ENCODE results near the gene KCNG3. TPM values are rescaled to one million over a fixed set of nuclear protein-coding genes. Genes with fewer than 3 reads are reported as not detected.
A peak's percentile ranks its signal among the peaks of the same experiment; 100 is the strongest.

KCNG3 gene
- total RNA-seq, 1 donor from 2014 or later, result 0.15 TPM

DNA sequence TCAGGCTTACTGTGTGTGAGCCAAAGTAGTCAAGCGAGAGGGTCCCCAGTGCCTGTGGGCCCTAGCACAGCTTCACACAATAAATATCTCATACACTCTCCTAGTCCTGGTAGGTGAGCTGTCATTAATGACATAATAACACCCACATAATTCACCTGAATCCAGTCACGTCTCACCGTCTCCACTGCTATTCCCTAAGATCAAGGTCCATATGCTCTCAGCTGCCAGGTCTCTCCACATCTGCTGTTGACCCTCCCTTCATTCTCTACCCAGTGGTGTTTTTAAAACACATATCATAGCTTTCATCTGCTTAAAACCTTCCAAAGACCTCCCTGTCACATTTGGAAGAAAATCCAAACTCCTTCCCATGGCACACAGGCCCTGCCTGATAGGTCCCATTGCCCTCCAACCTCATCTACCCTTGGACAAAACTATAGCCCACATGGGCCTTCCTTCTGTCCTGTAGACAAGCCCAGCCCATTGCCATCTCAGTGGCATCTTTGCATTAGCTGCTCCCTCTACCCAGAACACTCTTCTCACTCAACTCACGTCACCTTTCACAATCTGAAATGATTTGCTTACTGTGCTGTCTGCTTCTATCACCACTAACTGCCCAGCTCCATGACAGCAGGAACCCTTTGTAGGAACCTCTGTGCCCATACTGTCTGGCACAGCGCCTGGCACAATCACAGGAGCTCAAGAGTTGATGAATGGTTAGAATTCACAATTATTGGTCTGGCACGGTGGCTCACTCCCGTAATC, 7.5 kb downstream of the KCNG3 start:
- DNase-seq (ENCODE audit: low read depth), result no peak

DNA sequence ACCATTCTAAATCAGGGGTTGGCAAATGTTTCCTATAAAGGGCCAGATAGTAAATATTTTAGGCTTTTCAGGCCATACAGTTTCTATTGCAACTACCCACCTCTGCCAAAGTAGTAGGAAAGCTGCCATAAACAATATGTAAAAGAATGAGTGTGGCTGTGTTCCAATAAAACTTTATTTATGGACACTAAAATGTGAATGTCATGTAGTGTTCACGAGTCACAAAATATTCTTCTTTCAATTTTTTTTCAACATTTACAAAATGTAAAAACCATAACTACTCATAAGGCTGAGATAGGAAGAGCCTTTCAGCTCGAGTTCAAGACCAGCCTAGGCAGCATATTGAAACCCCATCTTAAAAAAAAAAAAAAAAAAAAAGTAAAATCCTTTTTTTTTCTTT, 13.4 kb downstream of the KCNG3 start:
- no peak for DNase-seq (ENCODE audit: low read depth)

DNA sequence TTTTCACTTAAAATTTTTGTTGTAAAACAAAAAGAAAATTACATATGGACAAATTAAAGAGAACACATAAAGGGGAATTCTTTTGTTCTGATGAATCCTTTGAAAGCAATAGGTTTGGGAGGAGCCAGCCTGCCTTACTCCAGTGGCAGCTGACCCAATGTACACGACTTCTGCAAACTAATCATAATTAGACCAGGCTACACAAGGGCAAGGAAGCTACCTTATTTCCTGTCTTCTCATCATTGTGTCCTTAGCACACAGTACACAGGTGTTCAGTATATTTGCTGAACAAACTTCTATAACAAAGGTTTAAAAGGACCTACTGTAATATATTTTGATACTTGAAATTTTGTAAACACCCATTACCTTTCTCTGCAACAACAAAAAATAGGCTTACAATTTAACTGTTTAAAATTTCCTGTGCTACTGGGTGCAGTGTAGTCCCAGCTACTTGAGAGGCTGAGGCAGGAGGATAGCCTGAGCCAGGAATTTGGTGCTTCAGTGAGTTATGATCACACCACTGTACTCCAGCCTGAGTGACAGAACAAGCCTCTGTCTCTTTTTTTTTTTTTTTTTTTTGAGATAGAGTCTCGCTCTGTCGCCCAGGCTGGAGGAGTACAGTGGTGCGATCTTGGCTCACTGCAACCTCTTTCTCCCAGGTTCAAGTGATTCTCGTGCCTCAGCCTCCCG, 18.9 kb downstream of the KCNG3 start:
- no peak for DNase-seq (ENCODE audit: low read depth)

DNA sequence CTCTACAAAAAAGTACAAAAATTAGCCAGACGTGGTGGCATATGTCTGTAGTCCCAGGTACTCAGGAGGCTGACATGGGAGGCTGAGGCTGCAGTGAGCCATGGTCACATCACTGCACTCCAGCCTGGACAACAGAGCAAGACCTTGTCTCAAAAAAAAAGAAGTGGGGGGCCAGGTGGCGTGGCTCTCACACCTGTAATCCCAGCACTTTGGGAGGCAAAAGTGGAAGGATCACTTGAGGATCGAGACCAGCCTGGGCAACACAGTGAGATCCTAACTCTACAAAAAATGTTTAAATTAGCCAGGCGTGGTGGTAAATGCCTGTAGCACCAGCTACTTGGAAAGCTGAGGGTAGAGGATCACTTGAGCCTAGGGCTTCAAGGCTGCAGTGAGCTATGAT, 23.1 kb downstream of the KCNG3 start:
- DNase-seq (ENCODE audit: low read depth), result no peak

DNA sequence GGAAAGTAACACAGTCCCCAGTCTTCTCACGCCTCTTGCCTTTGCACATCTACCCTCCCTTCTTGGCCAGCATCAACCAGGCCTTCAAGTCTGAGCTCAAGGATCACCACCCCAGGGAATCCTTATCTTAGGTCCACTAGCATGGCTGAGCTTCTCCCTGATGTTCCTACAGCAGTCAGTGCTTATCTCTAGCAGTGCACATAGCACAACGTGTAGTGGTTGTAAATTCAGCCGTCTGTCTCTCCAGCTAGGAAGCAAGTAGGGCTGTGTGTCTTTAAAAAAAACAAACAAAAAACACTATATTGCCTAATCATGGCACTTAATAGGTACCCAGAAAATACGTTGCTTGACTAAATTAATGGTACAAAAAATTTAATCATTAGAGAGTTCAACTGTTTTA, 29.2 kb downstream of the KCNG3 start:
- no peak for DNase-seq (ENCODE audit: low read depth)

DNA sequence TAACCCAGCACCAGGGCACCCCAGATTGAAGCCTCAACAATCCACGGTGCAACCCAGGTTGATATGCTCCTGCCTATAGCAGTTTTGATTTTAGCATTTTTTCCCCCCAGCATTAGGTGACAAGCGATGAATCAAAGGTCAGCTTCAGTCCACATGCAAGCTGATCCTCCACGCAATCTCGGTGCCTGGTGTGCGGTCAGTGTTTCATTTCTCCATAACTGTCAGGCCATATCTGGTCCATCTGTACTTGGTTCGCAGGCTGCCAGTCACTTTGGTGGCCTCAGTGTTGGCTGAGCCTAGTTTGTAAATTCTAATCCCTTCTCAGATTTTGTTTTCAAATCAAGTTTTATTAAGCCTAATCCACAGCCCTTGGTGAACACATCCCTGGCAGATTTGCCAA, 30.2 kb downstream of the KCNG3 start:
- no peak for DNase-seq (ENCODE audit: low read depth)

DNA sequence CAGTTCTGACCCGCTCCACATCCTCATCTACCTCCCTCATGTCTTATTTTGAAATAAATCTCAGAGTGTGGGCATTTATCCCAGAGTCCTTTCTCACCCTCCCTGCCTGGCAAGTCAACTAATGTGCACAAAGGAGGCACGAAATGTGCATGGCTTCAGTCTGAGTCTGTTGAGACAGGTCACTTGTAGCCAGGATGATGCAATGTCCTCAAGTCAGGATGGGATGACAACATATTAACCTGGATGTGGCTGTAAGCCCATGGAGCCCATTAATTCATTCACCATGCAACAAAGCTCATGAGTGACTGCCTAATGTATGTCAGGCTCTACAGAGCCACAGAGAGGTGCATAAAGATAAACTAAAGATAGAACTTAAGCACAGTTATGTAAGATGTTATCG, 34.5 kb downstream of the KCNG3 start:
- DNase-seq (ENCODE audit: low read depth), result peak; percentile 11

DNA sequence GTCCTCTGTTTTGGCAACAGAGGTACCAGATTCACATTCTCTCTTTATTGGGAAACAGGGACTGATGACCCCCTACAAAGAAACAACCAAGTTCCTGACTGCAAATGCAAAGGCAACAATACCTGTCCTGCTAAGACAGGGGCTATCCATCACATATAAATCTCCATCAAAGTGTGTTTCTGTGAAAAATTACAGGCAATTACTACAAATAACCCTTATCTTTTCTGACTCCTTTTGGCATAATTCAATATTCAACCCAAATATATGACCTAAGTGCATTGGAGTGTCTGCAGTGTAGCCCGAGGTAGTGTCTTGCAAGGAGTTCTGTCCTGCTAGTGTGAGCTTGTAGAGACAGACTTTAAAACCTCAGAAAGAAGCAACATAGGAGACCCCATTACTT, 35.4 kb downstream of the KCNG3 start:
- DNase-seq (ENCODE audit: low read depth), result no peak

DNA sequence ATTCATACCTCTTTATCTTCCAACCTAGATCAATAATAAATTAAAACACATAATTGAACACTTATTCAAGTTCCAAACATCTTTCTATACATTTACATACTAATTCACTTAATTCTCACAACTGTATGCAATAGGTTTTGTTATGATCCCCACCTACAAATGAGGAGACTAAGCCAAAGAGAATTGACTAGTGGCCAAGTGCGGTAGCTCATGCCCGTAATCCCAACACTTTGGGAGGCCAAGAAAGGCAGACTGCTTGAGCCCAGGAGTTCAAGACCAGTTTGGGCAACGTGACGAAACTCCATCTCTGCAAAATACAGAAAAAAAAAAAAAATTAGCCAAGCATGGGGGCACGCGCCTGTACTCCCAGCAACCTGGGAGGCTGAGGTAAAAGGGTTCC, 36.8 kb downstream of the KCNG3 start:
- no peak for DNase-seq (ENCODE audit: low read depth)

DNA sequence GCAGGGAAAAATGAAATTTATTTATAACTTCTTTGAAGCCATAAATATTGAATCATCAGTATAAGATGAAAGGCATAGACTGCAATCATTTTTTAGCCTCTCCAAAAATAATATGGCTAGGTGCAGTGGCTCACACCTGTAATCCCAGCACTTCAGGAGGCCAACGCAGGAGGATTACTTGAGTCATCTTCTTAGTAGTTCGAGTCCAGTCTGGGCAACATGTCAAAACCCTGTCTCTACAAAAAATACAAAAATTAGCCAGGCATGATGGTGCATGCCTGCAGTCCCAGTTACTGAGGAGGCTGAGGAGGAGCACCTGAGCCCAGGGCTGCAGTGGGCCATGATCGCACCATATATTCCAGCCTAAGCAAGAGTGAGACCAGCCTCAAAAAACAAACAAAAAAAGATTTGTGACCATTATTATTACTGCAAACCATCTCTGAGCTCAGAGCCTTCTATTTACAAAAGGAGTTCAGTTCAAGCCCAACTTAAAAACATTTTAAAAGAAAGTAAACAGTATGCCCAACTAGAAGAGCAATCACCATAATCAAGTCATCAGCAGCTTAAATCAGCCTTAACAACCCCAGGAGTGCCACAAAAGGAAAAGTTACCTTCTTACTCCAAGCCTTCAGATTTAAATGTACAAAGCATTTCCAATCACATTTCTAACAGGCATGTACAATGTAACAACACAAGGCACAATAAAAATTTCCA, 37.5 kb downstream of the KCNG3 start:
- DNase-seq (ENCODE audit: low read depth), result peak; percentile 12

DNA sequence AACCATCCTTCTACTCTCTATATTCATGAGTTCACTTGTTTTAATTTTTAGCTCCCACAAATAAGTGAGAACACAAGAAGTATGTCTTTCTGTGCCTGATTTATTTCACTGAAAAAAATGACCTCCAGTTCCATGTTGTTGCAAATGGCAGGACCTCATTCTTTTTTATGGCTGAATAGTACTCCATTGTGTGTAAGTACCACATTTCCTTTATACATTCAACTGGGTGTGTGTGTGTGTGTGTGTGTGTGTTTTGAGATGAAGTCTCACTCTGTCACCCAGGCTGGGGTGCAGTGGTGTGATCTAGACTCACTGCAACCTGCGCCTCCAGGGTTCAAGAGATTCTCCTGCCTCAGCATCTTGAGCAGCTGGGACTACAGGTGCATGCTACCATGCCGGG, 41.2 kb downstream of the KCNG3 start:
- DNase-seq (ENCODE audit: low read depth), result no peak

DNA sequence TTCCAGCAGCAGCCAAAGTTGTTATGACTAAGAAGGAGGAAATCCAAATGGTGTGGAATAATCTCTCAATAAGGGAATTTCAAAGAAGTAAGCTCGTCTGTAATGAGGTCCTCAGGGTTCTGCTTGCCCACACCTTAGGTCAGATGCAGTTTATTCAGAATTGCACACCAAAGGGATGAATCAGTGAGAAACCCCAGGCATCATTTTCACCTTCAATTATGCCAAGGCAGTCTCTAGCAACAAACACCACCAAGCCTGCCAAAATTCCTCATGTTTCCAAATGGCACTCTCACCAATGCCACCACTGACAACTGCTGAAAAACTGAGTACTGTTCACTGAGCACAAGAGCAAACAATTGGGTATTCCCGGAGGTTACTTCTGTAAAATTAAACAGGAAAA, 43.6 kb downstream of the KCNG3 start:
- DNase-seq (ENCODE audit: low read depth), result peak; percentile 98

DNA sequence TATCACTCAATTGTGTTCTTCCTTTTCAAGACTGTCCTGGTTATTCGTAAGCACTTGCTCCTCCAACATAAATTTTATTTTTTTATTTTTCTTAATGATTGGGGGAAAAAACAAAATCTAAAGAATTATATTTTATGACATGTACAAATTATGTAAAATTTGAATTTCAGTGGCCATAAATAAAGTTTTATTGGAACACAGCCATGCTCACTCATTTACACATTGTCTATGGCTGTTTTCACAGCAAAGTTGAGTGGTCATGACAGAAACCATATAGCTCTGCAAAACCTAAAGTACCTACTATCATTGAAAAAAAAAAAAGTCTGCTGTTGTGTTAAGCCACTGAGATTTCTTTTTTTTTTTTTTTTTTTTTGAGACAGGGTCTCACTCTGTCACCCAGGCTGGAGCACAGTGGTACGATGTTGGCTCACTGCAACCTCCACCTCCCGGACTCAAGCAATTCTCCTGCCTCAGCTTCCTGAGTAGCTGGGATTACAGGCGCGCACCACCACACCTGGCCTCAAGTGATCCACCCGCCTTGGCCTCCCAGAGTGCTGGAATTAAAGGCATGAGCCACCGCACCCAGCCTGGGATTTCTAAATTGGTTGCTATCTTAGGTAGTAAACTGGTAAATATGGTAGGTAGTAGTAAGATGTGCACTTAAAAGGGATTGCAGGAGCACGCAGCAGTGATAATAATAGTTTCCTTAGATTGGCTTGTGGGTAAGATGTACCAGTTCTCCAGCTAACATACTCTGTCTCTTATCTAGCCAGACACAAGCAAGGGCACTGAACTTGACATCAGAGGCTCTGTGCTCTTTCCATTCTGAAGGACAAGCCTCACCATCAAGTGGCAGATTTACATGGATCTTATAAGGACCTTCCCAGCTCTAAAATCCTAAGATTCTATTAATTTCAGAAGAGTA, 44.4 kb downstream of the KCNG3 start:
- no peak for DNase-seq (ENCODE audit: low read depth)

DNA sequence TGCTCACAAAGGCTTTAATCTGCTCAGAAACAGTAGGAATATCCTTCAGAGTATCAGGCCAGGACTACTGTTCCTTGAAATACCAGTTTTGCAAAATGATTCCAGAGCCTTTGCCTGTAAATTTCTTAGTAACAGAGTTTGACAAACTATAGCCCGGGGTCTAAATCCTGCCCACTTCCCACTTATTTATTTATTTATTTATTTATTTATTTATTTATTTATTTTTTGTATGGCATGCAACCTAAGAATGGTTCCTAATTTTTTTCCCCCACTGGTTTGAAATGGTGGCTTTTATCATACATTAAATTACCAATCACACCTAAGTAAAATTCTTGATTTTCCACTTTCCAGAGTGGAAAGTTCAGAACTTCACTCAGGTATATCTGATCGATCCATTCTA, 45.6 kb downstream of the KCNG3 start:
- DNase-seq (ENCODE audit: low read depth), result no peak

DNA sequence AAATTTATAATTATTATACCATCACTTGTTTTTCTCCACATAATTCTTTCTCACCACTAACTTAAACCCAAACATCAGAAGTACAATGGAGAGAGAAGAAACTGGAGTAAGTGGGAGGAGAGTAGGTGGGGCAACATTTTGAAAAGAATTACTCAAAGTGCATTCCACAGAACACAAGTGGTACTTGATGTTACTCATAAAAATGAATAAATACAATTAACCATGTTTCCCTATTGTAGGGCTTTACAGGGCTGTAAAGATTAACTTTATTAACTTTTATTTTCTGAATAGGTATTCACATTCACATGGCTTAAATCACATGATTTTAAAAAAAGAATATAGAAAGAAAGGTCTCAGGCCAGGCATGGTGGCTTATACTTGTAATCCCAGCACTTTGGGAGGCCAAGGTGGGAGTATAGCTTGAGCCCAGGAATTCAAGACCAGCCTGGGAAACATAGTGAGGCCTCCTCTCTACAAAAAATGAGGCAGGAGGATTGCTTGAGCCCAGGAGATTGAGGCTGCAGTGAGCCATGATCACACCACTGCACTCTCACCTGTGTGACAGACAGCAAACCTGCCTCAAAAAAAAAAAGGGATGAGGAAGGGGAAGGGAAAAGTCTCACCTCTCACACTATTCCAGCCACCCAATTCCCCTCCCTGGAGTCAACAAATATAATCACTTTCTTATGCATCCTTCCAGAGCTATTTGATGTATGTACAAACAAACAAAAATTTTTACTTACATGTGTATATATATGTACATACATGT, 47.1 kb downstream of the KCNG3 start:
- DNase-seq (ENCODE audit: low read depth), result peak; percentile 97

DNA sequence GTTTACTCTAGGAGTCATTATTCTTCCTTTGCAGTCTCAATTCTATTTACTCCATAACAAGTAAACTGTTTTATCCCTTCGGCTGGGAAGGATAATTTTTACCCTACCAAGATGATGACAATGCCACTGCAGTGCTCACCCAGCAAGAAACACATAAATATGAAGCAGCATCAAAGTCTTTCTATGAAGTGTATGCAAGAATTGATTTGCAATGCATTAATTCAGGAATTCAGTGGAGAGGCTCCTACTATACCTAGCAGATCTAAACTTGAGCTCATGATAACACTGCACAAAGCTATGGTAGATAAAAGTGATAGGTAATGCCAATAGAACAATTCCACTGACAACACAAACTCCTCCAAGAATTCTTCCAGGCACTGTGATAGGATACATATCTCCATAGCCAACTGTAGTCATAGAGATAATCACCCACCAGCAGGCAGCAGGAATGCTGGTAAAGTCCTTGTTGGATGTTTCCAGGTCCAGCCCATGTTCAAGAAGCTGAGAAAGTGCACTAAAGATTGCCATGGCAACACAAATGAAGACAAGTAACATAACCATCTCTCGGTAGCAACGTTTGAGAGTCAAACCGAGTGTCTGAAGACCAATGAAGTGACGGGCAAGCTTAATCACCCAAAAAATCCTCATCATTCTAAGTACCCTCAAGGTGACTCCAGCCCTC, 49.9 kb downstream of the KCNG3 start:
- no peak for DNase-seq (ENCODE audit: low read depth)

DNA sequence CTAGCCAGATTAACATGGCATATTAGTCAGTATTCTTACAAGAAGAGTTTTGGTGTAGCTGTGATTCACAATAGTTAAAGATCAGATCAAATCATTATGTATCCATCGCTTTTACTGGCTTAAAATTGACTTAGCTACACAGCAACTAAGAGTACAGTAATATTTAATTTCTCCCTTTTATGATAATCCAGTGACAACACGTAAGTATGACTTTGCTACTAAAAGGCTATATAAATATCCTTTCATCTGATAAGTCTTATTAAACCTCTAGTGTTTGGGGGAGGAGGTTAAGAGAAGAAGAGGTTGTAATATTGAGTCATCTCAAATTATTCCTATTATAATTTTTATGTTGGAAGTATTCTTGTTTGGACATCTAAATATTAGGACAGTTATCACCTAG, 51.0 kb downstream of the KCNG3 start:
- DNase-seq (ENCODE audit: low read depth), result no peak

DNA sequence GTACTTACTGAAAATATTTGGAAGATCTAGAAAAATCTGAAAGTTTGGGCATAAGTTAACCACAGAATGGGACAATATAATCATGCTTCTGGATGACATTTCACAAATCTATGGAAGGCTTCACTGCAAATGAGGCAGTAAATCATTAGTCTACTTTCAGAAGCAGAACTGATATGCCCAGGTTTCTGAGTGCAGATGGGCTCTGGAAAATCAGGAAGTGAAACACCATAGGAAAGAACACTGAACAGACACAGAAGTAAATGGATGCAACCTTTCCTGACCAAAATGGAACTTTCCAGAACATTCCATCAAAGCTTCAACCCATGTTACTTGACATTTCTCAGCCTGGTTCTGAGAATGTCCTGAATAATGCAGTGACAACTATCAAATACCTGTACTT, 55.1 kb downstream of the KCNG3 start:
- DNase-seq (ENCODE audit: low read depth), result no peak

DNA sequence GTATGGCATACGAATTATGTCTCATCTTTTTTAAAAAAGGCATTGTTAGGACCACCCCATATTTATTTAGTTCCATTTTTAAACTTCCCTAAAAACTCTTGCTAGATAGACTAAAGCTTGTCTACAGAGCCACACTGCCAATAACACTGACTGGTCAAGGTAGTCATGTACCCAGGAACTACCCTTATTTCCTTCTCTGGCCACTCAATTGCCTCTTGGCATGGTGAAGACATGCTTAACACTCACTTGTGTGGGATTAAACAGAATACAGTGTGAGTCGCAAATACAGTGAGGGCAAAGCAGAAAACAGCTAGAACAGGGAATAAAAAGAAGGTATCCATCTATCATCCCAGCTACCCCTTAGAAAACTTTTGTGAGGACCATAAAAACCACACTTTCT, 57.4 kb downstream of the KCNG3 start:
- peak; percentile 31 for DNase-seq (ENCODE audit: low read depth)

DNA sequence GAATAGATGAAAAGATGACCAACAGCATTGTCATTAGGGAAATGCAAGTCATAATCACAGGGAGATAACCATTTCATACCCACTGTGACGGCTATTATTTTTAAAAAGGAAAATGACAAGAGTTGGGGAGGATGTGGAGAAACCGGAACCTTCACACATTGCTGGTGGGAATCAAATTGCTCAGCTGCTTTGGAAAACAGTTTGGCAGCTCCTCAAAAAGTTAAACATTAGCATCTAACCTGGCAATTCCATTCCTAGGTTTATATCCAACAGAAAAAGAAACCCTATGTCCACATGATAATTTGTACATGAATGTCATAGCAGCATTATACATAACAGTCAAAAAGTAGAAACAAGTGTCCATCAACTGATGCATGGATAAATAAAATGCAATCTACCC, 58.2 kb downstream of the KCNG3 start:
- DNase-seq (ENCODE audit: low read depth), result peak; percentile 78

DNA sequence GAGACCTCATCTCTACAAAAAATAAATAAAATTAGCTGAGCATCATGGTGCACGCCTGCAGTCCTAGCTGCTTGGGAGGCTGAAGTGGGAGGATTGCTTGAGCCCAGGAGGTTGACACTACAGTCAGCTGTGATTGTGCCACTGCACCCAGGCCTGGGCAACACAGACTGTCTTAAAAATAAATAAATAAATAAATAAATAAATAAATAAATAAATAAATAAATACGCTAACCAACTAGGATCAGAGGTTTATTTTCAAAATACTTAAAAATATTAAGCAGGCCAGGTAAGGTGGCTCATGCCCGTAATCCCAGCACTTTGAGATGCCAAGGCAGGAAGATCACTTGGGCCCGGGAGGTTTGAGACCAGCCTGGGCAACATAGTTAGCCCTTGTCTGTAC, 63.6 kb downstream of the KCNG3 start:
- no peak for DNase-seq (ENCODE audit: low read depth)
